Measurements from ENCODE around the gene PDE2A.

DNA sequence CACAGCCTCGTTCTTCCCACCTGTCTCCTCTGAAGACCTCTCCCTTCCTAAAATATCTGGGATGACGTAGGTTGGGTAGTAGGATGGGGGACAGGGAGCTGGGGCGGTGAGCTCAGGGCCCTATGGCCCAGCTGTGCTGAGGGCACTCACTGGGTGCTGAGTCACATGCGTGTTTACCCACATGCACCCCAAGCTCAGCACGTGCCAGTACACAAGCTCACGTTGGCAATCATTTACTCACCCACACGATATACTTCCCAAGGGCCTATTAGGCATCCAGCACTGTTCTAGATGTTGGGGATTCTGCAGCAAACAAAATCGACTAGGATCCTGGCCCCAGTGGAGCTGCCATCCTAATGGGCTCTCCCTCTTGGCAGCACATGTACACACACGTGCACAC lies 49.3 kb upstream of the PDE2A start:
- TF ChIP-seq POLR2AphosphoS5 (IDR thresholded peaks at IDR 0.05; ENCODE audit: borderline replicate concordance, low read depth, low read length) (no peak), FOXP2 (optimal IDR thresholded peaks at IDR 0.05; ENCODE audit: control extremely low read depth, extremely low read length, insufficient read depth) (no peak), EZH2 (IDR thresholded peaks at IDR 0.05) (no peak)
